Duodenal mucosa (tissue), 2 donors: ENCODE data around the gene MCM3AP.

Source experiments
- H3K27ac ChIP-seq: one replicate; pipeline ENCODE4 v1.7.0; 2013; ENCODE audit warnings: low read depth, low read length
- H3K27me3 ChIP-seq, 2 donors: one replicate each; pipeline ENCODE4 v1.7.0; 2013; ENCODE audit warnings: low read length in 2 of 2, control low read depth in 1 of 2; ENCODE audit not compliant: insufficient read depth in 2 of 2, control insufficient read depth in 1 of 2
- H3K36me3 ChIP-seq, 2 donors: one replicate each; pipeline ENCODE4 v1.7.0; 2013; ENCODE audit warnings: low read length in 2 of 2, control low read depth in 1 of 2; ENCODE audit not compliant: insufficient read depth in 2 of 2, control insufficient read depth in 1 of 2
- H3K4me1 ChIP-seq, 2 donors: one replicate each; pipeline ENCODE4 v1.7.0; 2013; ENCODE audit warnings: low read length in 2 of 2, control low read depth in 1 of 2; ENCODE audit not compliant: insufficient read depth in 2 of 2, control insufficient read depth in 1 of 2
- H3K4me3 ChIP-seq, 2 donors: one replicate each; pipeline ENCODE4 v1.7.0; 2013; ENCODE audit warnings: low read length in 2 of 2, low read depth in 1 of 2
- H3K9ac ChIP-seq, 2 donors: one replicate each; pipeline ENCODE4 v1.7.0; 2013; ENCODE audit warnings: low read length in 2 of 2, low read depth in 1 of 2
- H3K9me3 ChIP-seq, 2 donors: one replicate each; pipeline ENCODE4 v1.7.0; 2013; ENCODE audit warnings: low read length in 2 of 2, control low read depth in 1 of 2; ENCODE audit not compliant: control insufficient read depth in 1 of 2

Gene MCM3AP

DNA sequence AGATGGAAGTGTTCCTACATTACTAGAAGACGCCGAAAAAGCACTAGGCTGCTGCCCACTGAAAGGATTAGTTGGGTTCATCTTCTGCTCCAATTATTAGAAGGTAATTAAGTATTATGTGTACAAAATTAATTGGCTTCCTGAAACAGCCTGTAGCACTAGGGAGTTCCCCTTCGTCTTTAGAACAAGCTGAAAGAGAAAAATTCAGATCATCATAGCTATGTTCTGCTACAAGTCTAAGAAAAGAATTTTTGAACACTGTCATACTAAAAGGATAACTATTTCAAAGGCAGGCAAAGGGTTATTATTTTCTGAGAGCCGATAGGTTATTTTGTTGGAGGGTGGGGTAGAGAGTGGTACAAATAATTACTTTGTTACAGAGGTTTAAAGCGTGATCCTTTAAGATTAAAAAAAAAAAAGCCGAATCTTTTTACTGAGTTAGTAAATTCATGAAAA lies at the start of gene MCM3AP:
TSS of gene MCM3AP (minus strand) at position 406 of the 456 bp plus-strand sequence. CDS start at position 81, 325 bp downstream.
- H3K9ac ChIP-seq = peak within 1 kb of the TSS; percentile 75 to 88
- no peaks in the 10 kb centered on the region for H3K27me3 ChIP-seq
- H3K4me1 ChIP-seq = peaks cover 23 to 42% of the 10 kb centered on the region in 2 donors
- H3K9me3 ChIP-seq = no peaks in the 10 kb centered on the region
- H3K4me3 ChIP-seq = peak within 1 kb of the TSS; percentile 84 to 87
- peak within 1 kb of the TSS; percentile 94 for H3K27ac ChIP-seq
- H3K36me3 ChIP-seq = peaks cover 6 to 17% of the 10 kb centered on the region in 2 donors

DNA sequence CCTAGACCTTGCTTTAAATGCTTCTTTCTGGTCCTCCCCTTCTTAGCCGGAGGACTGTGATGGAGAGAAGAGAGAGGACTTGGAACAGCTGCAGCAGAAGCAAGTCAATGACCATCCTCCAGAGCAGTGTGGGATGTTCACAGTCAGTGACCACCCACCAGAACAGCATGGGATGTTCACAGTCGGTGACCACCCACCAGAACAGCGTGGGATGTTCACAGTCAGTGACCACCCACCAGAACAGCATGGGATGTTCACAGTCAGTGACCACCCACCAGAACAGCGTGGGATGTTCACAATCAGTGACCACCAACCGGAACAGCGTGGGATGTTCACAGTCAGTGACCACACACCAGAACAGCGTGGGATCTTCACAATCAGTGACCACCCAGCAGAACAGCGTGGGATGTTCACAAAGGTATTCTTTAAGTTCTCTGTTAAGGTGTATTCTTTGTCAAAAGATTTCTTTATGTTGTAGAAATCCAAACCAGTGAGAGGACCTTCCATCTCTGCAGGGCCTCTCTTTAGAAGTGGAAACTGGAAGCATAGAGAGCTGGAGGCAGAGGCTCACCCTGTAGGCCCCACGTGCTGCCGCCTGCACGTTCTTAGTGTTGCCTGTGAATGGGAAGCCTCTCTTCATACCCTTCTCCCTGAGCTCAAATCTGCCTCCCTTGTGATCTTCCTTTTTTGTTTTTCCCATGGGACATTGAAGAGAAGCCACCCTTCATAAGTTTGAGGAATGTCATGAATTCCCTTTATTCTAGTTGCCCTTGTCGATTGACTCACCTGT lies 49.1 kb upstream of the MCM3AP start:
- no peaks in the 10 kb centered on the region for H3K9me3 ChIP-seq
- no peak overlapping the region for H3K4me3 ChIP-seq
- H3K27me3 ChIP-seq = no peaks in the 10 kb centered on the region
- H3K27ac ChIP-seq = no peak overlapping the region
- H3K4me1 ChIP-seq = no peaks in the 10 kb centered on the region
- peaks cover 11 to 53% of the 10 kb centered on the region in 2 donors for H3K36me3 ChIP-seq
- H3K9ac ChIP-seq = no peak overlapping the region

DNA sequence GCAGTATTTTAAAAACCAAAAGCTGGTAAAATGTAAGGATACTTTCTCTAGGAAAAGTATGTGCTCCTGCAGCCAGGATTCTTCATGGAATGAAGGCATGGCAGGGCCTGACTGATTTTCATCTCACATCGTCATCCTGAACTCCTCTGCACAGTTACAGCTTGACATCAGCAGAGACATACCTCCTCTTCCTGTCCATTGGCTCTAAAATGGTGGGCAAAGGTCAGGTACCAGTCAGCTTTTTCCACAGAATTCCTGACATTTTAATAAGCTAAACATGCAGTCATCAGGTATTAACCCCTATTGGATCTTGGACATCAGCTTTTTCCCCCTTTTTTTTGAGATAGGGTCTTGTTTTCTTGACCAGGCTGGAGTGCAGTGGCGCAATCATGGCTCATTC lies 44.4 kb upstream of the MCM3AP start:
- no peak overlapping the region for H3K27ac ChIP-seq

DNA sequence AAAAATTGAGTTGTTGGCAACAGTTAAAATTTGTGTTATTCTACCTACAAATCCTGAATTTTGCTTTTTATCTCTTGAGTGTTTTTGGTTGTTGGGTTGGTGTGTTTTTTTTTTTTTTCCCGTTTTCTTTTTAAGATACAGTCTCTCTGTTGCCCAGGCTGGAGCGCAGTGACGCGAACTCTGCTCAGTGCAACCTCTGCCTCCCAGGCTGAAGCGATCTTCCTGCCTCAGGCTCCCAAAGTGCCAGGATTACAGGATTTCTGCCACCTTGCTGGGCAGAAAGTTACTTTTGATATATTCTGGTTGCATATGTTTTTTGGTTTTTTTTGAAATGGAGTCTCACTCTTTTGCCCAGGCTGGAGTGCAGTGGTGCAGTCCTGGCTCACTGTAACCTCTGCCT lies 42.7 kb upstream of the MCM3AP start:
- Histone ChIP-seq H3K27me3 (no peaks in the 10 kb centered on the region), H3K27ac (no peak overlapping the region), H3K4me1 (peaks cover 6 to 10% of the 10 kb centered on the region in 2 donors), H3K9me3 (no peaks in the 10 kb centered on the region), H3K4me3 (no peak overlapping the region), H3K9ac (no peak overlapping the region), H3K36me3 (peaks cover 0 to 29% of the 10 kb centered on the region in 2 donors)

More for the DNA sequence above, 44.4 kb upstream of the MCM3AP start:
- Histone ChIP-seq H3K4me3 (no peak overlapping the region), H3K4me1 (peaks cover 6% of the 10 kb centered on the region in 2 donors), H3K9me3 (no peaks in the 10 kb centered on the region), H3K9ac (no peak overlapping the region), H3K27me3 (no peaks in the 10 kb centered on the region), H3K36me3 (peaks cover 6 to 37% of the 10 kb centered on the region in 2 donors)

DNA sequence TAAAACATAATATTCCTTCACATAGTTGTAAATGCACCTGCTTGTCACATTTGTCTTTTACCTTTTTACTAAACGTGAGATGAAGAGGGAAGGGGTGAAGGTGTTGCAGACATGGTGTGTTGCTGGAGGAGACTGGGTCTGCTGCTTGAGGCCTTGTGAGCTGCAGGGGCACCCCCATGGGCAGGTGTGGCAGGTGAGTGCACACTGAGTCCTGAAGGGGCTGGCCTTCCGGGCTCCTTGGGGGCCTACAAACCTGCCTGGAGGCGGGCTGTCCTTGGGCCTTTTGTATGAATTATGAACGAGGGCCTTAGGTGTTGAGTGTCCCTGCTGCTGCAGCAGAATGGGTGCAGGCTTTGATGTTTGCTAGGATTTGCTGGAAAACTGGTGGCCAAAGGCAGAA lies 42.3 kb upstream of the MCM3AP start:
- Histone ChIP-seq H3K9me3 (no peaks in the 10 kb centered on the region), H3K27me3 (no peaks in the 10 kb centered on the region), H3K27ac (no peak overlapping the region), H3K4me3 (no peak overlapping the region), H3K4me1 (peaks cover 7 to 14% of the 10 kb centered on the region in 2 donors), H3K36me3 (peaks cover 0 to 29% of the 10 kb centered on the region in 2 donors), H3K9ac (no peak overlapping the region)

DNA sequence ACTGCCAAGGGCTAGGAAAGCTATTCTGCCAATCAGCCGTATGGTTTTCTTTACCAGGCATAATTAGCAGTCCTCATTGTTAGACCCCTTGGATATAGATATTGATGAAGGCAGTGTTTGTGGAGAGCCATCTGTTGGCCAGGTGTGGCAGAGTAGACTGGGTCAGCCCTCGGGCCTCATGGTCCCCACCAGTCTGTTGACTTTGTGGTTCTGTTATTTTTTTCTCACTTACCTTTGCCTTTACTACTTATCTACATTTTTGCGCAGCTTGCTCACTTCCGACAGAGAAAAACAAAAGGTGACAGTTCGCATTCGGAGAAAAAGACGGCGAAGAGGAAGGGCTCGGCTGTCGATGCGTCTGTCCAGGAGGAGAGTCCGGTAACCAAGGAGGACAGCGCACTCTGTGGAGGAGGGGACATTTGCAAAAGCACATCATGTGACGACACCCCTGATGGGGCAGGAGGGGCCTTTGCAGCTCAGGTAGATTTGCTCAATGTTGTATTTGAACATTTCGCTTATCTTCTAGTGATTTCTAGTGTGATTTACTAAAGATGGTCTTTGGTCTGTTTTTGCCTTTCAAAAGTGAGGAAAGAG lies 40.8 kb upstream of the MCM3AP start:
- Histone ChIP-seq H3K9me3 (no peaks in the 10 kb centered on the region), H3K27ac (no peak overlapping the region), H3K36me3 (peaks cover 0 to 21% of the 10 kb centered on the region in 2 donors), H3K4me1 (peaks cover 21 to 27% of the 10 kb centered on the region in 2 donors), H3K9ac (no peak overlapping the region), H3K4me3 (no peak overlapping the region), H3K27me3 (no peaks in the 10 kb centered on the region)

DNA sequence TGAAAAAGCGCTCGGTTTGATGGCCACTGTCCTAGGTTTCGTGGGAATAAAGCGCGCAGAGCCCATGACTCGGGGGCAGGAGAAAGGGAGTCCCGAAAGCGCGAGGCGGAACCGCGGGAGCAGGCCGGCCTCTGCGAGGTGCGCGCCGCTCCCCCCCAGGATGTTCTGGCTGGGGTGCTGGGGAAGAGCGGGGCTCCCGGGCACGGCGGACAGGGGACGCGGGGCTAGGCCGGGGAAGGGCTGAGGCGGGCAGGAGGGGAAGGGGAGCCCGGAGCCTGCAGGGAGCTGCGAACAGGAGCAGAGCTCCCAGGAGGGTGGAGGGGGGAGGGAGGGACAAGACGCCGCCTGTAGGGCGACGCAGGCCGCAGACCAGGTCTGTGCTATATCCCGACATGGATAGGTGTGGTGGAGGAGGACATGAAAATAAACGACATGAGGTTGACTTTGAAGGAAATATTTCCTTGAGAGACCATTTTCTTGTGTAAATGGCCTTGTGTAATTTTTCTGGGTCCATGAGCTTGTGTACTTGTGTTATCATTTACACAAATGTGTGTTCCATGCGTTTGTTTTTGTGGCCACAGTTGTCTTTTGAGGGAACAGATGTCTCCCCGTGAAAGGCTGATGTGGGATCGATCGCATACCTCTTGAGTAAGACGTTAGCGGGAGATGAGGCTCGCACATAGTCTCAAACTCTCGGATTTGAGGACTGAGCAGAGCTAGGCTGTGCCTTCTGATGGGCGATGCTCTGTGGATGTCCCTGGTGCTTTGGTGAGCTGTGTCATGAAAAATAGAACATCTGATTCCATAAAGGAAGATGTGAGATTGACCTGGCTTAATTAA lies 39.9 kb upstream of the MCM3AP start:
- peaks cover 22 to 31% of the 10 kb centered on the region in 2 donors for H3K4me1 ChIP-seq
- H3K9ac ChIP-seq = peak overlapping the region; percentile 66 to 70
- H3K36me3 ChIP-seq = peaks cover 0 to 20% of the 10 kb centered on the region in 2 donors
- no peaks in the 10 kb centered on the region for H3K9me3 ChIP-seq
- peak overlapping the region; percentile 70 for H3K27ac ChIP-seq
- H3K27me3 ChIP-seq = no peaks in the 10 kb centered on the region
- H3K4me3 ChIP-seq = peak overlapping the region; percentile 74 to 80

DNA sequence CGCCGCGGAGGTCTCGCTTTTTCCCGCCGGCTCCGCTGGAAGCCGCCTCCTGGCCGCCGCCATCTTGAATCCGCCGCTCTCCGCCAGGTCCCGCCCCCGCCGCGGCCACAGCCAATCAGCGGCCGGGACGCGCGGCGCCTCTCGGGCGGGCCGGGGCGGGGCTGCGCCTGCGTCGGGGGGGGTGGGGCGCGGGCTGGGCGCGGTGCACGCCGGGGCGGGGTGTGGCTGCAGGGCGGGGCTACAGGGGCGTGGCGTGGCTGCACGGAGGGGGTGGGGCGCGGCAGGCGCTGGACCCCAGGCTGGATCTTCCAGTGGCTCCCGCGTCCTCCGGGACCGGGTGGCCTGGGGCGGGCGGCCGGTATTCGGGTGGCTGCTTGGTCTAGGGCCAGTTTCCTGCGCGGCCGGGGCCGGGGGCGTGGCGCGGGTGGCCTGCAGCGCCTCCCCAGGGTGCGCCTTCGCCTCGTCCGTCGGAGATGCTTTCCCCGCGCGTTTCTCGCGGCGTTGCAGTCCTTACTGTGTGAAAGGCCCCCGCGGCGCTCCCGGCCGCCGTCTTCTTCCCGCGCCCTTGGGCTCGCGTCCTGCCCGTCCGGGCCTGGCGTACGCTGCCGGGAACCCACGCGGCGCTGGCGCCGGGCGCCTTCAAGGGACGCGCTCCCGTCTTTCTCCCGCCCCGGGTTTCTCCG lies 39.1 kb upstream of the MCM3AP start:
- Histone ChIP-seq H3K36me3 (peaks cover 0 to 13% of the 10 kb centered on the region in 2 donors), H3K27ac (peak overlapping the region; percentile 96), H3K4me1 (peaks cover 22 to 31% of the 10 kb centered on the region in 2 donors), H3K9ac (peak overlapping the region; percentile 66 to 74), H3K9me3 (no peaks in the 10 kb centered on the region), H3K4me3 (peak overlapping the region; percentile 74 to 84), H3K27me3 (no peaks in the 10 kb centered on the region)

DNA sequence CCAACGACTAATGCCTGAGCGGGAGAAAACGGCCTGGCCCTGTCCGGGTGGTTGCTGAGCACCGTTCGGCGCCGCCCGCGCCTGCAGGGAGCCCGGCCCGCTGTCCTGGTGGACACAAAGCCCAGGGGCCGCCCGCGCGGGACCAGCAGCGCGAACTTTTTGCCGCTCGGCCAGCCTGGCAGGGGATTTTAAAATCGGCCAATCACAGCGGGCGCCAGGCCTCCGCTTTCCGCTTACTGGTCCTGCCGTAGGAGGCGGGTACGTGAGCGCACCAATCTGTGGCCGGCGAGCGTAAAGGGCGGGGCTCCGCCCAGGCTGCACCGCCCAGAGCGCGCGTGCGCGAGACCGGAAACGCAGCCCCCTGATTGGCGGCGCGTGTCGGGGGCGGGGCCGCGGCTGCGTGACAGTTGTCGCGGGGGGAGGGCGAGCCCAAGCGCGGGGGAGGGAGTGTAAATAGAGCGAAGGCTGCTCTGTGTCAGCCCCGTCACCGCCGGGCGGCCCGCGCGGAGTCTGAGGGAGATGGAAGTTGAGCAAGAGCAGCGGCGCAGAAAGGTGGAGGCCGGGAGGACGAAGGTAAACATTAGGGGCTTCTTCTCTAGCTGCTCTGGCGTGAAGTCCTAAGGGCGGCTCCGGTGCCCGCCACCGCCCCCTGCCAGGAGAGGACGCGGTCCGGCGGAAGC lies 38.4 kb upstream of the MCM3AP start, which contains the start of the genes C21orf58 and PCNT:
TSS of gene C21orf58 (minus strand) at position 161 of the 680 bp plus-strand sequence. CDS start 1,132 bp downstream, outside the sequence.
TSS of gene PCNT (plus strand) at position 447 of the 680 bp plus-strand sequence. CDS start at position 520, 73 bp downstream.
- peak within 1 kb of the TSS; percentile 96 for H3K27ac ChIP-seq
- no peaks in the 10 kb centered on the region for H3K9me3 ChIP-seq
- peak within 1 kb of the TSS; percentile 74 to 84 for H3K4me3 ChIP-seq
- H3K27me3 ChIP-seq = no peaks in the 10 kb centered on the region
- H3K4me1 ChIP-seq = peaks cover 22 to 33% of the 10 kb centered on the region in 2 donors
- peak within 1 kb of the TSS; percentile 66 to 77 for H3K9ac ChIP-seq
- H3K36me3 ChIP-seq = peaks cover 0 to 8% of the 10 kb centered on the region in 2 donors
